Ishikawa (cell line): ENCODE measurements around the gene STK39.

Experiments
- CEBPB ChIP-seq: IDR thresholded peaks from 2 replicates; pipeline ENCODE4 v1.6.1; 2012
- CREB1 ChIP-seq: IDR thresholded peaks from 2 replicates; pipeline ENCODE4 v1.6.1; 2012; ENCODE audit warnings: low read depth
- EGR1 ChIP-seq: IDR thresholded peaks from 2 replicates; pipeline ENCODE4 v1.6.1; 2012
- EP300 ChIP-seq: IDR thresholded peaks from 2 replicates; pipeline ENCODE4 v1.6.1; 2012; ENCODE audit warnings: borderline replicate concordance
- FOXM1 ChIP-seq: IDR thresholded peaks from 2 replicates; pipeline ENCODE4 v1.6.1; 2012; ENCODE audit warnings: low read depth, borderline replicate concordance
- MAX ChIP-seq: IDR thresholded peaks from 2 replicates; pipeline ENCODE4 v1.6.1; 2012
- NFIC ChIP-seq: IDR thresholded peaks from 2 replicates; pipeline ENCODE4 v1.6.1; 2012
- RAD21 ChIP-seq: IDR thresholded peaks from 2 replicates; pipeline ENCODE4 v1.6.1; 2012; ENCODE audit warnings: low read depth
- REST ChIP-seq: IDR thresholded peaks from 2 replicates; pipeline ENCODE4 v1.6.1; 2012; ENCODE audit warnings: low read depth, mild to moderate bottlenecking
- TAF1 ChIP-seq: IDR thresholded peaks from 2 replicates; pipeline ENCODE4 v1.6.1; 2012; ENCODE audit warnings: low read depth, mild to moderate bottlenecking
- TCF12 ChIP-seq: IDR thresholded peaks from 2 replicates; pipeline ENCODE4 v1.6.1; 2012; ENCODE audit warnings: low read depth
- TEAD4 ChIP-seq: IDR thresholded peaks from 2 replicates; pipeline ENCODE4 v1.6.1; 2012
- USF1 ChIP-seq: IDR thresholded peaks from 2 replicates; pipeline ENCODE4 v1.6.1; 2012
- YY1 ChIP-seq: IDR thresholded peaks from 2 replicates; pipeline ENCODE4 v1.6.1; 2012; ENCODE audit warnings: low read depth
- ZBTB7A ChIP-seq: IDR thresholded peaks from 2 replicates; pipeline ENCODE4 v1.6.1; 2012; ENCODE audit warnings: low read depth

STK39 gene

GRCh38 chr2:168224346-168224745 lies 23.0 kb downstream of the STK39 start:
- TF ChIP-seq REST (no peak), RAD21 (no peak), MAX (no peak), TAF1 (no peak), FOXM1 (no peak), TEAD4 (no peak), YY1 (no peak), EGR1 (no peak), EP300 (no peak), CREB1 (no peak), NFIC (no peak), CEBPB (no peak), ZBTB7A (no peak), USF1 (no peak), TCF12 (no peak)

- no peak for TF ChIP-seq ZBTB7A
- no peak for TF ChIP-seq MAX
- TF ChIP-seq EP300: no peak
- no peak for TF ChIP-seq YY1
- no peak for TF ChIP-seq NFIC
- TF ChIP-seq TCF12: no peak
- no peak for TF ChIP-seq CREB1
- TF ChIP-seq TAF1: no peak
- no peak for TF ChIP-seq FOXM1
- no peak for TF ChIP-seq USF1
- no peak for TF ChIP-seq CEBPB
- TF ChIP-seq RAD21: no peak
- TF ChIP-seq REST: no peak
- no peak for TF ChIP-seq TEAD4
- no peak for TF ChIP-seq EGR1
Observed at GRCh38 chr2:168222088-168222487, 25.3 kb downstream of the STK39 start.

GRCh38 chr2:168220965-168221819 lies 26.2 kb downstream of the STK39 start:
- TF ChIP-seq ZBTB7A: no peak
- TF ChIP-seq TAF1: no peak
- no peak for TF ChIP-seq TCF12
- TF ChIP-seq NFIC: no peak
- no peak for TF ChIP-seq MAX
- TF ChIP-seq FOXM1: no peak
- no peak for TF ChIP-seq TEAD4
- TF ChIP-seq CEBPB: no peak
- no peak for TF ChIP-seq CREB1
- no peak for TF ChIP-seq RAD21
- TF ChIP-seq EGR1: no peak

- TF ChIP-seq RAD21: no peak
- no peak for TF ChIP-seq CREB1
- TF ChIP-seq MAX: no peak
- no peak for TF ChIP-seq NFIC
- TF ChIP-seq FOXM1: no peak
- no peak for TF ChIP-seq TEAD4
- no peak for TF ChIP-seq TCF12
- no peak for TF ChIP-seq YY1
- TF ChIP-seq CEBPB: no peak
- TF ChIP-seq EGR1: no peak
- TF ChIP-seq ZBTB7A: no peak
- no peak for TF ChIP-seq REST
- TF ChIP-seq EP300: no peak
Observed at GRCh38 chr2:168217920-168218319, 29.5 kb downstream of the STK39 start.
